GM12878 (cell line): ENCODE results near the gene NEGR1. TPM values are rescaled to one million over a fixed set of nuclear protein-coding genes. Genes with fewer than 3 reads are reported as not detected.

Experiments
- ATAC-seq: fragments of 200-7000 bp; cut with Tn5 transposase; 3 replicates; pipeline ENCODE4 v1.9.1; 2020; ENCODE audit warnings: mild to moderate bottlenecking, moderate library complexity
- BruUV-seq: library from RNA; stranded (reverse); fragments of 400-500 nt; replicated peaks from 2 replicates; lab custom pipeline; 2021; lab: Mats Ljungman, UMichigan
- CTCF ChIA-PET: fragments of 300-600 bp; sonication (Branson Sonifier 250); formaldehyde crosslinking; extraction: SDS; loops from one replicate; lab custom pipeline; 2021; ENCODE audit warnings: inconsistent platforms; lab: Yijun Ruan, JAX
- POLR2A ChIA-PET: fragments of 350-600 bp; formaldehyde crosslinking; extraction: SDS; loops from one replicate; lab custom pipeline; 2021; ENCODE audit warnings: inconsistent platforms; lab: Charles Lee
- RAD21 ChIA-PET: fragments of 300-600 bp; sonication (Branson Sonifier 250); formaldehyde crosslinking; loops from one replicate; lab custom pipeline; 2023; ENCODE audit warnings: antibody characterized with exemption; ENCODE audit not compliant: unreplicated experiment; lab: Charles Lee
- SMC1A ChIA-PET: fragments of 300-600 bp; sonication (Branson Sonifier 250); formaldehyde crosslinking; loops from one replicate; lab custom pipeline; 2023; ENCODE audit not compliant: unreplicated experiment, uncharacterized antibody; lab: Charles Lee
- DNase-seq: peaks from one replicate; pipeline ENCODE4 v3.0.0-alpha.2; 2011; ENCODE audit warnings: low read depth, low spot score
- FAIRE-seq: peaks from 3 replicates; lab custom pipeline; 2011; peaks lifted over from hg19 to GRCh38; lab: Jason Lieb, UNC
- H2AFZ ChIP-seq: 2 replicates; pipeline ENCODE4 v1.6.0; 2011; ENCODE audit warnings: low read depth, low read length, control low read depth; ENCODE audit not compliant: control insufficient read depth
- H3K27ac ChIP-seq: 2 replicates; pipeline ENCODE4 v1.5.1; 2011; ENCODE audit warnings: control low read depth; ENCODE audit not compliant: control insufficient read depth, insufficient read depth
- H3K27me3 ChIP-seq, 2 experiments: replicated peaks in 1 of 2; 2 replicates each; pipeline versions ENCODE4 v1.6.0 to v1.6.1; 2011; ENCODE audit warnings: low read length in 1 of 2; ENCODE audit not compliant: control insufficient read depth in 2 of 2, insufficient read depth in 2 of 2
- H3K36me3 ChIP-seq, 2 experiments: 2 replicates each; pipeline ENCODE4 v1.5.1; 2011; ENCODE audit warnings: low read length in 1 of 2; ENCODE audit not compliant: control insufficient read depth in 2 of 2, insufficient read depth in 2 of 2
- H3K4me1 ChIP-seq: 2 replicates; pipeline ENCODE4 v1.6.1; 2011; ENCODE audit warnings: mild to moderate bottlenecking, low read length, moderate library complexity, mixed read lengths; ENCODE audit not compliant: control insufficient read depth, insufficient read depth
- H3K4me2 ChIP-seq: 2 replicates; pipeline ENCODE4 v1.6.0; 2011; ENCODE audit warnings: control low read depth; ENCODE audit not compliant: control insufficient read depth, insufficient read depth
- H3K4me3 ChIP-seq: fragments of 200-600 bp; sonication (generic); 2 replicates; pipeline ENCODE4 v1.5.1; 2016
- H3K79me2 ChIP-seq: 2 replicates; pipeline ENCODE4 v1.6.0; 2011; ENCODE audit warnings: low read length; ENCODE audit not compliant: control insufficient read depth, insufficient read depth
- H3K9ac ChIP-seq: 2 replicates; pipeline ENCODE4 v1.8.0; 2011; ENCODE audit warnings: low read length, control low read depth, mixed read lengths; ENCODE audit not compliant: control insufficient read depth, insufficient read depth
- H3K9me3 ChIP-seq: replicated peaks from 3 replicates; pipeline ENCODE4 v1.5.1; 2011; ENCODE audit warnings: mild to moderate bottlenecking, low read length; ENCODE audit not compliant: control insufficient read depth, insufficient read depth
- H4K20me1 ChIP-seq: 2 replicates; pipeline ENCODE4 v1.6.0; 2011; ENCODE audit not compliant: control insufficient read depth, insufficient read depth
- CHD1 ChIP-seq: IDR thresholded peaks from 2 replicates; pipeline ENCODE4 v1.6.1; 2012; ENCODE audit warnings: low read depth, low read length, improper control_type of control experiment
- ETV6 ChIP-seq, 2 experiments: fragments of 450-650 bp in 1 of 2; IDR thresholded peaks in 1 of 2; conservative IDR thresholded peaks in 1 of 2; 2 replicates each; pipeline ENCODE4 v1.6.1; 2014; ENCODE audit warnings: antibody characterized with exemption in 1 of 2, borderline replicate concordance in 1 of 2, low read depth in 1 of 2, mild to moderate bottlenecking in 1 of 2, moderate library complexity in 1 of 2
- FOXK2 ChIP-seq: fragments of 450-650 bp; IDR thresholded peaks from 2 replicates; pipeline ENCODE4 v1.6.1; 2017; ENCODE audit warnings: mild to moderate bottlenecking, moderate library complexity
- HDAC2 ChIP-seq: fragments of 200-600 bp; sonication (generic); IDR thresholded peaks from 2 replicates; pipeline ENCODE4 v1.6.1; 2017
- HDGF ChIP-seq: fragments of 450-650 bp; IDR thresholded peaks from 2 replicates; pipeline ENCODE4 v1.6.1; 2016; ENCODE audit warnings: antibody characterized with exemption
- HSF1 ChIP-seq: fragments of 150-350 bp; IDR thresholded peaks from 2 replicates; pipeline ENCODE4 v1.6.1; 2014; ENCODE audit warnings: mild to moderate bottlenecking, low read depth, low read length
- NFXL1 ChIP-seq: fragments of 450-650 bp; IDR thresholded peaks from 2 replicates; pipeline ENCODE4 v1.6.1; 2017; ENCODE audit warnings: antibody characterized with exemption, mild to moderate bottlenecking, borderline replicate concordance
- NR2F1 ChIP-seq: fragments of 450-650 bp; conservative IDR thresholded peaks from 2 replicates; pipeline ENCODE4 v1.6.1; 2017; ENCODE audit warnings: mild to moderate bottlenecking
- NRF1 ChIP-seq: conservative IDR thresholded peaks from 2 replicates; pipeline ENCODE4 v1.6.1; 2011; ENCODE audit warnings: mild to moderate bottlenecking, low read depth, low read length, improper control_type of control experiment
- POLR2A ChIP-seq: IDR thresholded peaks from 2 replicates; pipeline ENCODE4 v1.6.1; 2011; ENCODE audit warnings: low read depth, mild to moderate bottlenecking, low read length
- RAD21 ChIP-seq: IDR thresholded peaks from 2 replicates; pipeline ENCODE4 v1.6.1; 2011; ENCODE audit warnings: mild to moderate bottlenecking, low read depth, low read length, moderate library complexity; ENCODE audit not compliant: insufficient read depth
- RUNX3 ChIP-seq: IDR thresholded peaks from 2 replicates; pipeline ENCODE4 v1.6.1; 2012; ENCODE audit warnings: low read length, inconsistent platforms
- STAT1 ChIP-seq: fragments of 450-650 bp; conservative IDR thresholded peaks from 2 replicates; pipeline ENCODE4 v1.6.1; 2014; ENCODE audit warnings: antibody characterized with exemption, mild to moderate bottlenecking
- STAT3 ChIP-seq: IDR thresholded peaks from 2 replicates; pipeline ENCODE4 v1.6.1; 2011; ENCODE audit warnings: low read depth, low read length, improper control_type of control experiment
- YY1 ChIP-seq: IDR thresholded peaks from 2 replicates; pipeline ENCODE4 v1.6.1; 2011; ENCODE audit warnings: low read depth, mild to moderate bottlenecking, low read length
- ZNF274 ChIP-seq: IDR thresholded peaks from one replicate; pipeline ENCODE4 v1.8.0; 2011; ENCODE audit not compliant: insufficient read length, insufficient read depth
- WGBS: methylation state at CpG from one replicate; pipeline ENCODE4 v1.1.6; 2016; ENCODE audit warnings: low lambda C conversion rate; ENCODE audit not compliant: insufficient replicate concordance, insufficient coverage; ENCODE audit errors: missing lambda C conversion rate; 5-methylcytosine and 5-hydroxymethylcytosine counted together
- in situ Hi-C: fragments of 300-500 bp; cut with MboI; formaldehyde crosslinking; loops from 9 replicates; pipeline ENCODE4 v1.14.3; 2018; ENCODE audit warnings: mixed read lengths
- intact Hi-C: fragments of 100-400 bp; cut with micrococcal nuclease; formaldehyde crosslinking; loops from one replicate; pipeline ENCODE4 v1.14.2; 2022; ENCODE audit not compliant: unreplicated experiment
- polyA plus RNA-seq, 11 experiments: library from polyadenylated mRNA; depleted of rRNA in 4 of 11; unstranded in 6 of 11; stranded (reverse) in 5 of 11; fragments of >200 nt; fragmentation: Nextera tagmentation in 4 of 11; fragmentation: Illumina TruSeq in 1 of 11; extraction: Ambion mirVana in 4 of 11; extraction: Trizol in 1 of 11; gene quantifications; 1 replicate in 1 of 11; 2 replicates in 10 of 11; pipeline versions ENCODE4 v1.2.1 to v1.2.3, GENCODE V29; 2011 to 2016; ENCODE audit warnings: inconsistent platforms in 2 of 11, missing spikeins in 2 of 11, low read depth in 1 of 11
- total RNA-seq, 4 experiments: library from RNA; depleted of rRNA in 3 of 4; stranded (reverse); fragments of >200 nt in 3 of 4; fragmentation: Illumina TruSeq in 1 of 4; extraction: Trizol in 1 of 4; gene quantifications; 2 replicates each; pipeline versions ENCODE4 v1.2.1 to v1.2.3, GENCODE V29; 2013 to 2021
- TF ChIP-seq, protein P1 (sequence below): fragments of 450-650 bp; IDR thresholded peaks from 2 replicates; pipeline ENCODE4 v1.6.1; 2016; ENCODE audit warnings: mild to moderate bottlenecking
- TF ChIP-seq, protein P2 (sequence below): fragments of 450-650 bp; IDR thresholded peaks from 2 replicates; pipeline ENCODE4 v1.6.1; 2018; ENCODE audit warnings: mild to moderate bottlenecking, low read depth, moderate library complexity; ENCODE audit not compliant: partially characterized antibody

Gene NEGR1
- total and polyA plus RNA-seq, 10 of the 15 experiments (the other 5 are each of a cell fraction or from before 2014, with no cell fraction given): under 0.01 to 0.03 (median 0.01) TPM; not detected in 7

DNA sequence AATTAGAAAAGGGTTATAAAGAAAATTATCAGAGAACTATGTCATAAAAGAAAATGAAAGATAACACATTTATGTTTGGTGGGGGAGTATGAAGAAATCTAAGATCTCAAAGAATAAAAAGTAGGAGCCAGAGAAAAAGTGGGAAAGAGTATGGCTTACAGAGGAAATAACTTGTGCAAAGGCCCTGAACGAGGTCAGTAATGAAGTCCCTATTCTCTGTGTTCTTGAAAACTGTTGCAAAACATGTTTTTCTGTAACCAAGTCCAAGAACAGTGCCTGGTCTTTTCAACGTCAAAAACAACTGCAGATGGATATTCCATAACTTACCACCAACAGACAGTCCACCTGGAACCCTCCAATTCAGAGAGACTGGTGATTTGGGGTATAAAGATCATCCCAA lies 188.1 kb downstream of the NEGR1 start:
- Histone ChIP-seq H2AFZ (no peak overlapping the region), H3K9ac (no peak overlapping the region), H3K4me1 (no peaks in the 10 kb centered on the region), H3K4me3 (no peak overlapping the region)
- CTCF ChIA-PET: no interaction called here
- POLR2A ChIA-PET: no interaction called here
- no TSS peak for BruUV-seq
- no peak for TF ChIP-seq NR2F1
- TF ChIP-seq, protein P1, sequence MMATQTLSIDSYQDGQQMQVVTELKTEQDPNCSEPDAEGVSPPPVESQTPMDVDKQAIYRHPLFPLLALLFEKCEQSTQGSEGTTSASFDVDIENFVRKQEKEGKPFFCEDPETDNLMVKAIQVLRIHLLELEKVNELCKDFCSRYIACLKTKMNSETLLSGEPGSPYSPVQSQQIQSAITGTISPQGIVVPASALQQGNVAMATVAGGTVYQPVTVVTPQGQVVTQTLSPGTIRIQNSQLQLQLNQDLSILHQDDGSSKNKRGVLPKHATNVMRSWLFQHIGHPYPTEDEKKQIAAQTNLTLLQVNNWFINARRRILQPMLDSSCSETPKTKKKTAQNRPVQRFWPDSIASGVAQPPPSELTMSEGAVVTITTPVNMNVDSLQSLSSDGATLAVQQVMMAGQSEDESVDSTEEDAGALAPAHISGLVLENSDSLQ: no peak
- TF ChIP-seq HDAC2: no peak
- no peak for TF ChIP-seq RUNX3
- TF ChIP-seq HDGF: no peak
- TF ChIP-seq YY1: no peak
- TF ChIP-seq, protein P2, sequence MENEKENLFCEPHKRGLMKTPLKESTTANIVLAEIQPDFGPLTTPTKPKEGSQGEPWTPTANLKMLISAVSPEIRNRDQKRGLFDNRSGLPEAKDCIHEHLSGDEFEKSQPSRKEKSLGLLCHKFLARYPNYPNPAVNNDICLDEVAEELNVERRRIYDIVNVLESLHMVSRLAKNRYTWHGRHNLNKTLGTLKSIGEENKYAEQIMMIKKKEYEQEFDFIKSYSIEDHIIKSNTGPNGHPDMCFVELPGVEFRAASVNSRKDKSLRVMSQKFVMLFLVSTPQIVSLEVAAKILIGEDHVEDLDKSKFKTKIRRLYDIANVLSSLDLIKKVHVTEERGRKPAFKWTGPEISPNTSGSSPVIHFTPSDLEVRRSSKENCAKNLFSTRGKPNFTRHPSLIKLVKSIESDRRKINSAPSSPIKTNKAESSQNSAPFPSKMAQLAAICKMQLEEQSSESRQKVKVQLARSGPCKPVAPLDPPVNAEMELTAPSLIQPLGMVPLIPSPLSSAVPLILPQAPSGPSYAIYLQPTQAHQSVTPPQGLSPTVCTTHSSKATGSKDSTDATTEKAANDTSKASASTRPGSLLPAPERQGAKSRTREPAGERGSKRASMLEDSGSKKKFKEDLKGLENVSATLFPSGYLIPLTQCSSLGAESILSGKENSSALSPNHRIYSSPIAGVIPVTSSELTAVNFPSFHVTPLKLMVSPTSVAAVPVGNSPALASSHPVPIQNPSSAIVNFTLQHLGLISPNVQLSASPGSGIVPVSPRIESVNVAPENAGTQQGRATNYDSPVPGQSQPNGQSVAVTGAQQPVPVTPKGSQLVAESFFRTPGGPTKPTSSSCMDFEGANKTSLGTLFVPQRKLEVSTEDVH: no peak
- TF ChIP-seq STAT3: no peak
- no peak for TF ChIP-seq ZNF274
- TF ChIP-seq STAT1: no peak
- no peak for TF ChIP-seq NRF1
- no peak for TF ChIP-seq NFXL1
- no peak for TF ChIP-seq CHD1
- no peak for TF ChIP-seq ETV6 (conservative IDR thresholded peaks at IDR 0.05 in 1 of 2, IDR thresholded peaks at IDR 0.05 in 1 of 2; ENCODE audit: borderline replicate concordance in 1 of 2, low read depth in 1 of 2)
- TF ChIP-seq FOXK2: no peak
- TF ChIP-seq HSF1: no peak
- TF ChIP-seq POLR2A: no peak
- no peak for TF ChIP-seq RAD21
- TF ChIP-seq, all 136 proteins: peak for 0
- intact Hi-C loops (no loop called here), in situ Hi-C loops (no loop called here)
- DNase-seq: no peak
- no peaks in the 10 kb centered on the region for H4K20me1 ChIP-seq
- no peak overlapping the region for H3K4me2 ChIP-seq
- SMC1A ChIA-PET: no interaction called here
- FAIRE-seq: no peak
- H3K27ac ChIP-seq: no peak overlapping the region
- RAD21 ChIA-PET: no interaction called here
- no peaks in the 10 kb centered on the region for H3K36me3 ChIP-seq
- H3K27me3 ChIP-seq: no peaks in the 10 kb centered on the region
- no peak for ATAC-seq
- H3K9me3 ChIP-seq: no peaks in the 10 kb centered on the region
- H3K79me2 ChIP-seq: no peaks in the 10 kb centered on the region
- 4% methylated on average over 2 of the region's 2 CpGs for WGBS
